HUES48 (cell line): Measurements from ENCODE around the gene IL22.

Experiments
- H3K27ac ChIP-seq: one replicate; pipeline ENCODE4 v1.7.0; 2013; ENCODE audit warnings: low read depth, low read length, inconsistent platforms
- H3K27me3 ChIP-seq: 2 replicates; pipeline ENCODE4 v1.6.1; 2013; ENCODE audit warnings: mild to moderate bottlenecking, low read length; ENCODE audit not compliant: control insufficient read depth, insufficient read depth
- H3K36me3 ChIP-seq: 2 replicates; pipeline ENCODE4 v1.6.1; 2013; ENCODE audit warnings: low read length; ENCODE audit not compliant: control insufficient read depth, insufficient read depth
- H3K4me1 ChIP-seq: 2 replicates; pipeline ENCODE4 v1.6.1; 2013; ENCODE audit warnings: mild to moderate bottlenecking, low read length; ENCODE audit not compliant: control insufficient read depth, insufficient read depth
- H3K4me3 ChIP-seq: 2 replicates; pipeline ENCODE4 v1.5.1; 2013; ENCODE audit warnings: mild to moderate bottlenecking, low read depth, low read length
- H3K9ac ChIP-seq: 2 replicates; pipeline ENCODE4 v1.6.1; 2013; ENCODE audit warnings: mild to moderate bottlenecking, low read depth, low read length, moderate library complexity
- H3K9me3 ChIP-seq: 2 replicates; pipeline ENCODE4 v1.6.1; 2013; ENCODE audit warnings: low read length; ENCODE audit not compliant: control insufficient read depth, insufficient read depth

The IL22 gene

DNA sequence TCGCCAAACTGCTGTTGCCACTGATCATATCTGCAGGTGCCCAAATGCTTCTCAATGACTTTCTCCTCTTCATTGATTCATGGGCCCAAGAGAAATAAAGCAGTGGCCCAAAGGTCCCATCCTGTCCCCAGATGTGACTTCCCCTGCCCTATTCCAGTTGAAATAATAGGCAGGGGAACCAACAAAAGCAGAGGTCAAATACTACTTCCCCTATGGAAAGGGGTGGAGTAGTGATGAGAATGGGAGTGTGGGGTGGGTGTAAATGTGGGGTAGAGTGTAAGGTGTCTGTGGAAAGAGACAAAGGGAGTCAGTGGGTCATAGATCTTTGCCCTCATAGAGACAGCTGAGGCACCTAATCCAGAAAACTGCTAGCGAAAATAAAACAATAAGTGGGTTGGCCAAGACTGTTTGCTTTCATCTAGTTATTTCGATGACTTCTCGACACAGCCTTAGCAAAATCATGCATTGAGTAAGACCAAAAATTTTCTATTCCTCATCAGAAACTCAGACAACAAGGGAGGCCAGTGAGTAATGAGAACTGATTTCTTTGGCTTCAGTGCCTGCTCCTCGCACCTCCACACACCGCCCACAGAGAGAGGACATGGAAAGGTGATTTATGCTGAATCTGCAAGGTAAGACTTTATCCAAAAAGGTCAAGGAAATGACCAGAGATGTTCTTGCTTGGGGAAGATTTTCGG is 10.9 kb upstream of the IL22 start:
- no peak overlapping the region for H3K4me3 ChIP-seq
- no peaks in the 10 kb centered on the region for H3K36me3 ChIP-seq
- H3K27ac ChIP-seq = no peak overlapping the region
- H3K9ac ChIP-seq = no peak overlapping the region
- H3K4me1 ChIP-seq = peaks cover 3% of the 10 kb centered on the region; the same call in 1 of the 2 replicates
- H3K9me3 ChIP-seq = no peaks in the 10 kb centered on the region
- no peaks in the 10 kb centered on the region for H3K27me3 ChIP-seq

GRCh38 chr12:68263366-68263765 is 10.0 kb upstream of the IL22 start:
- Histone ChIP-seq H3K27ac (no peak overlapping the region), H3K9me3 (no peaks in the 10 kb centered on the region), H3K27me3 (no peaks in the 10 kb centered on the region), H3K4me3 (no peak overlapping the region), H3K9ac (no peak overlapping the region), H3K36me3 (no peaks in the 10 kb centered on the region), H3K4me1 (peaks cover 3% of the 10 kb centered on the region; the same call in 1 of the 2 replicates)

DNA sequence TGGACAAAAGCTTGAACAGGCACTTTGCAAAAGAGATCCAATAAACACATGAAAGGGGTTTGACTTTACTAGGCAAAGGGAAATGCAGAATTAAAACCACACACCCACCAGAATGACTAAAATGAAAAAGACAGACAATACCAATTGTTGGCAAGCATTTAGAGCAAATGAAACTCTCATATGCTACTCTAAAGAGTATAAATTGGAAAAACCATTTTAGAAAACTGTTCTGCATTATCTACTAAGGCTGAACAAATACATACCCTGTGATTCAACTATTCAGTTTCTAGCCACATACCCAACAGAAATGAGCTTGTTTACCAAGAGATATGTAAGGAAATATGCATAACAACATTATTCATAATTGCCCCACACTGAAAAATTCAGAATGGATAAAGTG is 8.5 kb upstream of the IL22 start:
- no peaks in the 10 kb centered on the region for H3K36me3 ChIP-seq
- H3K9me3 ChIP-seq = no peaks in the 10 kb centered on the region
- H3K27me3 ChIP-seq = no peaks in the 10 kb centered on the region
- no peak overlapping the region for H3K4me3 ChIP-seq
- H3K27ac ChIP-seq = no peak overlapping the region
- H3K9ac ChIP-seq = no peak overlapping the region
- peaks cover 3% of the 10 kb centered on the region; the same call in 1 of the 2 replicates for H3K4me1 ChIP-seq

GRCh38 chr12:68260153-68260552 is 6.7 kb upstream of the IL22 start:
- Histone ChIP-seq H3K27me3 (no peaks in the 10 kb centered on the region), H3K27ac (no peak overlapping the region)

GRCh38 chr12:68259318-68259940 is 6.0 kb upstream of the IL22 start:
- H3K36me3 ChIP-seq = no peaks in the 10 kb centered on the region
- no peaks in the 10 kb centered on the region for H3K9me3 ChIP-seq
- H3K9ac ChIP-seq = no peak overlapping the region
- no peaks in the 10 kb centered on the region for H3K27me3 ChIP-seq
- peaks cover 3% of the 10 kb centered on the region; the same call in 1 of the 2 replicates for H3K4me1 ChIP-seq
- H3K27ac ChIP-seq = peak overlapping the region; percentile 53
- no peak overlapping the region for H3K4me3 ChIP-seq

More at GRCh38 chr12:68260153-68260552, 6.7 kb upstream of the IL22 start:
- H3K4me1 ChIP-seq = peaks cover 3% of the 10 kb centered on the region; the same call in 1 of the 2 replicates
- no peak overlapping the region for H3K9ac ChIP-seq
- H3K9me3 ChIP-seq = no peaks in the 10 kb centered on the region
- no peak overlapping the region for H3K4me3 ChIP-seq
- no peaks in the 10 kb centered on the region for H3K36me3 ChIP-seq

DNA sequence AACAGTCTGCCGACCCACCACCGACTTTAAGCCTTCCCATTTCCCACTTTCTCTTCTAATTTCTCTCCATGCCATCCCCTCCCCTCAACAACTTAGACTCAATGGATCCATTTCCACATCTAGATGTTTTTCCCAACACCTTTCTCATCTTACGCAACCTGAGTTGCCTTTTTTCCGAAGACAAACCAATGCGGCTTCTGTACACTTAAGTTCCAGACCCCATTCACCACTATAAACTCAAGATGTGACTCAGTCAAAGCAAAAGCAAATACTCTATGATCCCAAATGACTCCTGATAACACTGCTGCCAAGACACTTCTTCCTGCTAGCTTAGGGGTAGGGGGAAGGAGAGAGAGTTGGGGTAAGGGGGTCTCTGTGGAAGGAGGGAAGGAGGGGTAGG is 1.3 kb downstream of the IL22 start:
- Histone ChIP-seq H3K27ac (no peak overlapping the region), H3K4me1 (no peaks in the 10 kb centered on the region), H3K9me3 (0 out of 2 replicates have a peak, but pooled peaks cover 1% of the 10 kb centered on the region), H3K4me3 (no peak overlapping the region), H3K36me3 (no peaks in the 10 kb centered on the region), H3K27me3 (no peaks in the 10 kb centered on the region; the same call in 1 of the 2 replicates), H3K9ac (no peak overlapping the region)

DNA sequence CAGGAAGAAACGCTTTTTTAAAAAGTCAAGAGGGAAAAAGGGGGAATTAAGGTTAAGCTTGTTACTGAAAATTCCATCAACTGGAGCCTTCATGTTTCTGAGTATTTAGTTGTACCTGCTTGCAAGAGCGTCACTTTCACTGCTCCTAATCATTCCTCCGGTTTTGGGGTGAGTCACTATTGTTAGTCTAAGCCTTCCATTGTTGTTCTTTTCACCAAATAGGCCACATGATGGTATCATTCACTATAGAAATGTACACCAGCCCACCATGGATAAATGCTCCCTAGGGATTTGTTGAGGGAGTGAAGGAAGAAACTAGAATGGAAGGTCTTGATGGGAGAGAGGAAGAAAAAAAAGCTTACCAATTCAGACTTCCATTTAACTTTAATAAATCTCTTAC is 3.0 kb downstream of the IL22 start:
- no peak overlapping the region for H3K27ac ChIP-seq
- 0 out of 2 replicates have a peak, but pooled peaks cover 2% of the 10 kb centered on the region for H3K9me3 ChIP-seq
- no peaks in the 10 kb centered on the region for H3K36me3 ChIP-seq
- no peaks in the 10 kb centered on the region; the same call in 1 of the 2 replicates for H3K27me3 ChIP-seq
- no peak overlapping the region for H3K4me3 ChIP-seq
- H3K9ac ChIP-seq = no peak overlapping the region
- no peaks in the 10 kb centered on the region for H3K4me1 ChIP-seq

GRCh38 chr12:68247785-68248184 is 5.6 kb downstream of the IL22 start:
- H3K4me3 ChIP-seq = no peak overlapping the region
- no peak overlapping the region for H3K9ac ChIP-seq
- H3K4me1 ChIP-seq = no peaks in the 10 kb centered on the region
- H3K27me3 ChIP-seq = no peaks in the 10 kb centered on the region; the same call in 1 of the 2 replicates
- H3K36me3 ChIP-seq = no peaks in the 10 kb centered on the region
- no peak overlapping the region for H3K27ac ChIP-seq
- H3K9me3 ChIP-seq = 0 out of 2 replicates have a peak, but pooled peaks cover 2% of the 10 kb centered on the region

- no peaks in the 10 kb centered on the region; the same call in 1 of the 2 replicates for H3K27me3 ChIP-seq
- no peak overlapping the region for H3K27ac ChIP-seq
- H3K9ac ChIP-seq = no peak overlapping the region
- H3K4me1 ChIP-seq = no peaks in the 10 kb centered on the region
- H3K9me3 ChIP-seq = 0 out of 2 replicates have a peak, but pooled peaks cover 2% of the 10 kb centered on the region
- H3K4me3 ChIP-seq = no peak overlapping the region
- H3K36me3 ChIP-seq = no peaks in the 10 kb centered on the region
Measured at GRCh38 chr12:68246350-68246749, 7.1 kb downstream of the IL22 start.

- Histone ChIP-seq H3K36me3 (no peaks in the 10 kb centered on the region), H3K27me3 (no peaks in the 10 kb centered on the region; the same call in 1 of the 2 replicates), H3K4me3 (no peak overlapping the region), H3K27ac (no peak overlapping the region), H3K9ac (no peak overlapping the region), H3K4me1 (no peaks in the 10 kb centered on the region), H3K9me3 (0 out of 2 replicates have a peak, but pooled peaks cover 2% of the 10 kb centered on the region)
Measured at GRCh38 chr12:68245180-68246021, 8.0 kb downstream of the IL22 start.
